Measurements from ENCODE around the gene DDX10.
"Not testable (repeated sequence)": the region's sequence is repeated elsewhere in the genome, so short reads cannot be mapped to it uniquely, and the experiment has no call there.

Gene DDX10

GRCh38 chr11:108732395-108732794, 67.5 kb downstream of the DDX10 start:
- peaks cover 6% of the 10 kb centered on the region for H3K79me1 ChIP-seq (ENCODE audit: low read length)
- no peak overlapping the region for H3K9ac ChIP-seq (ENCODE audit: low read length)
- H3K18ac ChIP-seq (ENCODE audit: low read length) = no peak overlapping the region
- no peak overlapping the region for H4K8ac ChIP-seq (ENCODE audit: low read depth, low read length)
- no peaks in the 10 kb centered on the region for H3K79me2 ChIP-seq (ENCODE audit: control insufficient read depth, insufficient read depth, low read length)
- no peak overlapping the region for H2BK5ac ChIP-seq (ENCODE audit: low read length)
- DNase-seq = no peak
- no peak overlapping the region for H3K4ac ChIP-seq (ENCODE audit: low read depth, low read length)
- no peak overlapping the region for H2BK15ac ChIP-seq (replicated peaks; ENCODE audit: low read depth)
- no peak overlapping the region for H2AK5ac ChIP-seq (ENCODE audit: low read length)
- no peak overlapping the region for H2BK120ac ChIP-seq (ENCODE audit: low read depth, low read length)
- peaks cover 2% of the 10 kb centered on the region for H3K4me1 ChIP-seq (ENCODE audit: control insufficient read depth, low read depth, low read length)
- no peak overlapping the region for H3K23ac ChIP-seq (ENCODE audit: low read length)
- H3K56ac ChIP-seq (ENCODE audit: low read length) = no peak overlapping the region
- WGBS (ENCODE audit: extremely low coverage, insufficient coverage, low lambda C conversion rate) = no CpG with 5 or more reads among the region's 8 CpGs
- H4K5ac ChIP-seq (ENCODE audit: low read length) = no peak overlapping the region
- no peaks in the 10 kb centered on the region for H3K27me3 ChIP-seq (ENCODE audit: insufficient read depth, low read length, poor library complexity)
- no peak overlapping the region for H3K4me3 ChIP-seq (ENCODE audit: low read length)
- no peaks in the 10 kb centered on the region for H3K36me3 ChIP-seq (ENCODE audit: control insufficient read depth, insufficient read depth, low read length)
- no peak overlapping the region for H3K27ac ChIP-seq (ENCODE audit: low read depth, low read length)
- H3K4me2 ChIP-seq (ENCODE audit: low read length) = no peak overlapping the region

DNA sequence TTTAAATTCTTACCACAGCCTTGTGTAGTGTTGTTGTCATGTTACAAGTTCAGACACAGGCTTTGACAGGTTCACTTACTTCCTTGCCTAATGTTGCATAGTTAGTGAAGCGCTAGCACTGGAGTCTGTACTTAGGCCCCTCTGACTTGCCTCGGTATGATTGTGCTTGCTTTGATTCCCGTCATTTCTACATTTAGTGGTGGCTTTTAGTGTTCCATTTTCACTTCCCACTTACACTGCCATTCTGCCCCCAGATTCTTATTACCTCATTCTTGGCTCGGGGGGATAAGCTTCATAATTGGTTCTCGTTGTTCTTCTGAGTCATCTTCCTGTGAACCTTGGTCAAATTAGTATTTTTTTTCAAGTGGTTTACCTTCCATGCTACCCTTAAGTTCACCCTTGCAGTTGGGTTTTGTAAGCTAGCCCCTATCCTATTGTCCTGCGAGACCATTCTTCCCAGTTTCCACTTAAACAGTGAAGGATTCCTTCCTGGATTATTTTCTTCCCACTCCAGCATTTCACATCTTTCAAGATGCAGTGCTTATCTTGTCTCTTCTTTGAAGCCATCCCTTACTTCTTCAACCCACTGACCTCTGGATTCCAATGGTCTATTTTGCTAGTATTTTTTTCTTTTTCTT, 68.7 kb downstream of the DDX10 start:
- no peak overlapping the region for H2BK15ac ChIP-seq (replicated peaks; ENCODE audit: low read depth)
- no peaks in the 10 kb centered on the region for H3K79me2 ChIP-seq (ENCODE audit: control insufficient read depth, insufficient read depth, low read length)
- H3K4me2 ChIP-seq (ENCODE audit: low read length) = no peak overlapping the region
- no CpG with 5 or more reads among the region's 6 CpGs for WGBS (ENCODE audit: extremely low coverage, insufficient coverage, low lambda C conversion rate)
- H2BK5ac ChIP-seq (ENCODE audit: low read length) = no peak overlapping the region
- peak; percentile 31 for DNase-seq
- no peak overlapping the region for H4K8ac ChIP-seq (ENCODE audit: low read depth, low read length)
- H3K4me1 ChIP-seq (ENCODE audit: control insufficient read depth, low read depth, low read length) = peaks cover 2% of the 10 kb centered on the region
- peaks cover 7% of the 10 kb centered on the region for H3K79me1 ChIP-seq (ENCODE audit: low read length)
- no peak overlapping the region for H3K18ac ChIP-seq (ENCODE audit: low read length)
- no peak overlapping the region for H4K5ac ChIP-seq (ENCODE audit: low read length)
- no peak overlapping the region for H2AK5ac ChIP-seq (ENCODE audit: low read length)
- no peaks in the 10 kb centered on the region for H3K36me3 ChIP-seq (ENCODE audit: control insufficient read depth, insufficient read depth, low read length)
- H3K4me3 ChIP-seq (ENCODE audit: low read length) = no peak overlapping the region
- no peaks in the 10 kb centered on the region for H3K27me3 ChIP-seq (ENCODE audit: insufficient read depth, low read length, poor library complexity)
- no peak overlapping the region for H3K56ac ChIP-seq (ENCODE audit: low read length)
- no peak overlapping the region for H3K27ac ChIP-seq (ENCODE audit: low read depth, low read length)
- no peak overlapping the region for H3K4ac ChIP-seq (ENCODE audit: low read depth, low read length)
- no peak overlapping the region for H2BK120ac ChIP-seq (ENCODE audit: low read depth, low read length)
- no peak overlapping the region for H3K9ac ChIP-seq (ENCODE audit: low read length)
- no peak overlapping the region for H3K23ac ChIP-seq (ENCODE audit: low read length)

GRCh38 chr11:108734283-108734682, 69.4 kb downstream of the DDX10 start:
- 100% methylated on average over 1 of the region's 1 CpG for WGBS (ENCODE audit: extremely low coverage, insufficient coverage, low lambda C conversion rate)

GRCh38 chr11:108734956-108735559, 70.2 kb downstream of the DDX10 start:
- no peak overlapping the region for H3K18ac ChIP-seq (ENCODE audit: low read length)
- no peak overlapping the region for H3K9ac ChIP-seq (ENCODE audit: low read length)
- no peak overlapping the region for H2BK5ac ChIP-seq (ENCODE audit: low read length)
- H3K79me1 ChIP-seq (ENCODE audit: low read length) = peaks cover 10% of the 10 kb centered on the region
- no peak overlapping the region for H2BK15ac ChIP-seq (replicated peaks; ENCODE audit: low read depth)
- H4K5ac ChIP-seq (ENCODE audit: low read length) = no peak overlapping the region
- H3K4me3 ChIP-seq (ENCODE audit: low read length) = no peak overlapping the region
- H3K23ac ChIP-seq (ENCODE audit: low read length) = no peak overlapping the region
- H3K79me2 ChIP-seq (ENCODE audit: control insufficient read depth, insufficient read depth, low read length) = peaks cover 2% of the 10 kb centered on the region
- peaks cover 2% of the 10 kb centered on the region for H3K4me1 ChIP-seq (ENCODE audit: control insufficient read depth, low read depth, low read length)
- H3K4ac ChIP-seq (ENCODE audit: low read depth, low read length) = no peak overlapping the region
- no peak overlapping the region for H4K8ac ChIP-seq (ENCODE audit: low read depth, low read length)
- H3K27ac ChIP-seq (ENCODE audit: low read depth, low read length) = no peak overlapping the region
- H2AK5ac ChIP-seq (ENCODE audit: low read length) = no peak overlapping the region
- no CpG with 5 or more reads among the region's 3 CpGs for WGBS (ENCODE audit: extremely low coverage, insufficient coverage, low lambda C conversion rate)
- no peak overlapping the region for H3K4me2 ChIP-seq (ENCODE audit: low read length)
- H3K27me3 ChIP-seq (ENCODE audit: insufficient read depth, low read length, poor library complexity) = no peaks in the 10 kb centered on the region
- DNase-seq = peak; percentile 41
- H3K56ac ChIP-seq (ENCODE audit: low read length) = no peak overlapping the region
- H3K36me3 ChIP-seq (ENCODE audit: control insufficient read depth, insufficient read depth, low read length) = no peaks in the 10 kb centered on the region
- no peak overlapping the region for H2BK120ac ChIP-seq (ENCODE audit: low read depth, low read length)

More at GRCh38 chr11:108734283-108734682, 69.4 kb downstream of the DDX10 start:
- Histone ChIP-seq H4K8ac (ENCODE audit: low read depth, low read length) (no peak overlapping the region), H3K23ac (ENCODE audit: low read length) (no peak overlapping the region), H3K27me3 (ENCODE audit: insufficient read depth, low read length, poor library complexity) (no peaks in the 10 kb centered on the region), H3K27ac (ENCODE audit: low read depth, low read length) (no peak overlapping the region), H4K5ac (ENCODE audit: low read length) (no peak overlapping the region), H3K4me1 (ENCODE audit: control insufficient read depth, low read depth, low read length) (peaks cover 2% of the 10 kb centered on the region), H2BK120ac (ENCODE audit: low read depth, low read length) (no peak overlapping the region), H3K4me3 (ENCODE audit: low read length) (no peak overlapping the region), H3K79me2 (ENCODE audit: control insufficient read depth, insufficient read depth, low read length) (peaks cover 2% of the 10 kb centered on the region), H3K9ac (ENCODE audit: low read length) (no peak overlapping the region), H3K36me3 (ENCODE audit: control insufficient read depth, insufficient read depth, low read length) (no peaks in the 10 kb centered on the region), H3K4me2 (ENCODE audit: low read length) (no peak overlapping the region), H2AK5ac (ENCODE audit: low read length) (no peak overlapping the region), H3K18ac (ENCODE audit: low read length) (no peak overlapping the region), H3K56ac (ENCODE audit: low read length) (no peak overlapping the region), H3K79me1 (ENCODE audit: low read length) (peaks cover 8% of the 10 kb centered on the region), H3K4ac (ENCODE audit: low read depth, low read length) (no peak overlapping the region), H2BK5ac (ENCODE audit: low read length) (no peak overlapping the region), H2BK15ac (replicated peaks; ENCODE audit: low read depth) (no peak overlapping the region)
- no peak for DNase-seq

GRCh38 chr11:108740132-108740531, 75.3 kb downstream of the DDX10 start:
- H3K36me3 ChIP-seq (ENCODE audit: control insufficient read depth, insufficient read depth, low read length); H3K4me3 ChIP-seq (ENCODE audit: low read length); H3K4me1 ChIP-seq (ENCODE audit: control insufficient read depth, low read depth, low read length); H4K5ac ChIP-seq (ENCODE audit: low read length); H3K79me2 ChIP-seq (ENCODE audit: control insufficient read depth, insufficient read depth, low read length); H3K9ac ChIP-seq (ENCODE audit: low read length); H4K8ac ChIP-seq (ENCODE audit: low read depth, low read length); H3K56ac ChIP-seq (ENCODE audit: low read length); H2BK5ac ChIP-seq (ENCODE audit: low read length); H2BK120ac ChIP-seq (ENCODE audit: low read depth, low read length); H2AK5ac ChIP-seq (ENCODE audit: low read length); H3K18ac ChIP-seq (ENCODE audit: low read length); H3K4me2 ChIP-seq (ENCODE audit: low read length); H3K23ac ChIP-seq (ENCODE audit: low read length); H2BK15ac ChIP-seq (replicated peaks; ENCODE audit: low read depth); H3K79me1 ChIP-seq (ENCODE audit: low read length); H3K4ac ChIP-seq (ENCODE audit: low read depth, low read length); H3K27me3 ChIP-seq (ENCODE audit: insufficient read depth, low read length, poor library complexity); H3K27ac ChIP-seq (ENCODE audit: low read depth, low read length); DNase-seq: not testable (repeated sequence)
- no CpG with 5 or more reads among the region's 2 CpGs for WGBS (ENCODE audit: extremely low coverage, insufficient coverage, low lambda C conversion rate)

DNA sequence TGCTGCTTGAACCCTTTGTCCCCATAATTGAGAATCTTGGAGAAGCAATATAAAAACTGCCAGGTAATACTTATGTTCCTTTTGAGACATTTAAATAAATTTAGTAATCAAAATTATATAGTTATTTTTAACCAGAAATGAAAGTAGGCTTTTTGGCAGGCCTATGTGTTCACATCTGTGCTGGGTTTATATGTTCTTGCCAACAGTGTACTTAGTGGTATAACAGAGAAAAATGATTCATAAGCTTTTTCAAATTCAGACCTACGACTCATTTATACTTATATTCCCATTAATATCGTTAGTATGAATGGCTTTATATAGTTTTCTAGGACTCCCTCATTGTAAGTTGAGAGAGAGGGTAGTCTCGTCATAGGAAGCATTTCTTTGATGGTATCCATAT, 79.0 kb downstream of the DDX10 start:
- H3K23ac ChIP-seq (ENCODE audit: low read length) = no peak overlapping the region

More for the DNA sequence above, 79.0 kb downstream of the DDX10 start:
- no peak overlapping the region for H3K4me3 ChIP-seq (ENCODE audit: low read length)
- H3K36me3 ChIP-seq (ENCODE audit: control insufficient read depth, insufficient read depth, low read length) = no peaks in the 10 kb centered on the region
- no peak overlapping the region for H3K4me2 ChIP-seq (ENCODE audit: low read length)
- H3K79me1 ChIP-seq (ENCODE audit: low read length) = peaks cover 4% of the 10 kb centered on the region
- no peaks in the 10 kb centered on the region for H3K4me1 ChIP-seq (ENCODE audit: control insufficient read depth, low read depth, low read length)
- H3K56ac ChIP-seq (ENCODE audit: low read length) = no peak overlapping the region
- no peak overlapping the region for H3K4ac ChIP-seq (ENCODE audit: low read depth, low read length)
- H2BK120ac ChIP-seq (ENCODE audit: low read depth, low read length) = no peak overlapping the region
- no CpG with 5 or more reads among the region's 3 CpGs for WGBS (ENCODE audit: extremely low coverage, insufficient coverage, low lambda C conversion rate)
- no peak overlapping the region for H4K8ac ChIP-seq (ENCODE audit: low read depth, low read length)
- H3K27ac ChIP-seq (ENCODE audit: low read depth, low read length) = no peak overlapping the region
- no peaks in the 10 kb centered on the region for H3K79me2 ChIP-seq (ENCODE audit: control insufficient read depth, insufficient read depth, low read length)
- H3K18ac ChIP-seq (ENCODE audit: low read length) = no peak overlapping the region
- no peak overlapping the region for H3K9ac ChIP-seq (ENCODE audit: low read length)
- no peak overlapping the region for H2AK5ac ChIP-seq (ENCODE audit: low read length)
- H3K27me3 ChIP-seq (ENCODE audit: insufficient read depth, low read length, poor library complexity) = no peaks in the 10 kb centered on the region
- DNase-seq = no peak
- no peak overlapping the region for H2BK15ac ChIP-seq (replicated peaks; ENCODE audit: low read depth)
- H2BK5ac ChIP-seq (ENCODE audit: low read length) = no peak overlapping the region
- H4K5ac ChIP-seq (ENCODE audit: low read length) = no peak overlapping the region

Data from mesendoderm (in vitro differentiated cells).